ENCODE measurements around the gene MAT2A. TPM values are rescaled to one million over a fixed set of nuclear protein-coding genes. Genes with fewer than 3 reads are reported as not detected.

Gene MAT2A
- total RNA-seq, 3 donors from 2014 or later (not counting 1 experiment from before 2014, with no cell fraction given): 116 to 141 (median 135) TPM

- H3K4me3 Mint-ChIP-seq: peak overlapping the region; percentile 13
- no peak for DNase-seq
- H3K27ac Mint-ChIP-seq: peak overlapping the region; percentile 45 to 85
- H3K27me3 ChIP-seq (ENCODE audit: control insufficient read depth, insufficient read depth, low read length): no peaks in the 10 kb centered on the region
- H3K36me3 ChIP-seq (ENCODE audit: control insufficient read depth, insufficient read depth, low read length): peaks cover 16% of the 10 kb centered on the region
- TF ChIP-seq, protein P1, sequence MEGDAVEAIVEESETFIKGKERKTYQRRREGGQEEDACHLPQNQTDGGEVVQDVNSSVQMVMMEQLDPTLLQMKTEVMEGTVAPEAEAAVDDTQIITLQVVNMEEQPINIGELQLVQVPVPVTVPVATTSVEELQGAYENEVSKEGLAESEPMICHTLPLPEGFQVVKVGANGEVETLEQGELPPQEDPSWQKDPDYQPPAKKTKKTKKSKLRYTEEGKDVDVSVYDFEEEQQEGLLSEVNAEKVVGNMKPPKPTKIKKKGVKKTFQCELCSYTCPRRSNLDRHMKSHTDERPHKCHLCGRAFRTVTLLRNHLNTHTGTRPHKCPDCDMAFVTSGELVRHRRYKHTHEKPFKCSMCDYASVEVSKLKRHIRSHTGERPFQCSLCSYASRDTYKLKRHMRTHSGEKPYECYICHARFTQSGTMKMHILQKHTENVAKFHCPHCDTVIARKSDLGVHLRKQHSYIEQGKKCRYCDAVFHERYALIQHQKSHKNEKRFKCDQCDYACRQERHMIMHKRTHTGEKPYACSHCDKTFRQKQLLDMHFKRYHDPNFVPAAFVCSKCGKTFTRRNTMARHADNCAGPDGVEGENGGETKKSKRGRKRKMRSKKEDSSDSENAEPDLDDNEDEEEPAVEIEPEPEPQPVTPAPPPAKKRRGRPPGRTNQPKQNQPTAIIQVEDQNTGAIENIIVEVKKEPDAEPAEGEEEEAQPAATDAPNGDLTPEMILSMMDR (IDR thresholded peaks at IDR 0.05): no peak
- intact Hi-C loops (cut with micrococcal nuclease): no loop called here
- H3K9me3 Mint-ChIP-seq: no peaks in the 10 kb centered on the region
- no peaks in the 10 kb centered on the region for H3K36me3 Mint-ChIP-seq
- peaks cover 49 to 61% of the 10 kb centered on the region in 2 donors for H3K4me1 Mint-ChIP-seq
- ATAC-seq: no peak
- H3K4me3 ChIP-seq (ENCODE audit: low read length): no peak overlapping the region
- H3K27me3 Mint-ChIP-seq (ENCODE audit: low read depth in 2 of 2): no peaks in the 10 kb centered on the region
- no peaks in the 10 kb centered on the region for H3K9me3 ChIP-seq (ENCODE audit: control insufficient read depth, insufficient read depth, low read length)
- no peak overlapping the region for H3K27ac ChIP-seq (ENCODE audit: low read length)
- 83% methylated on average over 1 of the region's 1 CpG for WGBS (ENCODE audit: insufficient coverage)
- peaks cover 47% of the 10 kb centered on the region for H3K4me1 ChIP-seq (ENCODE audit: control insufficient read depth, insufficient read depth, low read length)
Measured at GRCh38 chr2:85582492-85582891, 43.5 kb downstream of the MAT2A start.

DNA sequence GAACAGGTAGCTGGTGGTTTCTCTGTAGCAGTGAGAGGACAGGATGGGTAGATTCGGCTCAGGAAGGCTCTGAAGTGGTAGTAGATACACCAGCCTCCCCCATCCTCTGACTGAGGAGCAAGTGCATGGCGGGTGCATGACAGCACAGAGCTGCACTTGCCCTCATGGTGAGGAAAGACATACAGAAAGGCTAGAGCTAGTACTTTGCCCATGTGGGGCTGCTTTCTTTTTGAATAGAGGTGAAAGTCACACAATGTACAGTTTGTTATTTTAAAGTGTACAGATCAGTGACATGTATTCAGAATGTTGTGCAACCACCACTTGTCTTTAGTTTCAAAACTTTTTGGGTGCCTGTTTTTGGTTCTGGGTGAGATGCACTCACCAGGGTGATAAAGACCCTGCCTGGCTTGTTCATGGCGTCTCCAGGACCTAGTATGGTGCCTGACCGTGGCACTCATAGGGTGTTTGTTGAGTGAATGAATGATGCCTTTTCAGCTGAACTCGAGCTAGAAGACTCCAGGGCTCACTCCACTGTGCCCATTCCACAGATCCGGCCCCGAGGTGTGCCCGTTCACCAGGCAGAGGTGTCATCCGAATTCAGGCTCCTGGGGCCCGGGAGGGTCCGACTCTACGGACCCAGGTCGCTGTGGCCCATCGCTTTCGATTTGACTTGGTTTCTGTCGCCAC is 44.8 kb downstream of the MAT2A start:
- Histone ChIP-seq H3K27ac (ENCODE audit: low read length) (peak overlapping the region; percentile 79), H3K4me3 (ENCODE audit: low read length) (peak overlapping the region; percentile 58), H3K4me1 (ENCODE audit: control insufficient read depth, insufficient read depth, low read length) (peaks cover 46% of the 10 kb centered on the region), H3K9me3 (ENCODE audit: control insufficient read depth, insufficient read depth, low read length) (no peaks in the 10 kb centered on the region), H3K36me3 (ENCODE audit: control insufficient read depth, insufficient read depth, low read length) (peaks cover 16% of the 10 kb centered on the region), H3K27me3 (ENCODE audit: control insufficient read depth, insufficient read depth, low read length) (no peaks in the 10 kb centered on the region)
- H3K27me3 Mint-ChIP-seq (ENCODE audit: low read depth in 2 of 2): no peaks in the 10 kb centered on the region
- intact Hi-C loops (cut with micrococcal nuclease): no loop called here
- H3K9me3 Mint-ChIP-seq: no peaks in the 10 kb centered on the region
- no peaks in the 10 kb centered on the region for H3K36me3 Mint-ChIP-seq
- peaks cover 42 to 59% of the 10 kb centered on the region in 2 donors for H3K4me1 Mint-ChIP-seq
- WGBS (ENCODE audit: insufficient coverage): 16% methylated on average over 16 of the region's 16 CpGs
- peak overlapping the region; percentile 85 to 87 for H3K27ac Mint-ChIP-seq
- TF ChIP-seq, protein P1 (IDR thresholded peaks at IDR 0.05): no peak
- peak; percentile 30 to 57 (median 42) for ATAC-seq
- peak; percentile 44 to 63 for DNase-seq
- H3K4me3 Mint-ChIP-seq: peak overlapping the region; percentile 88

- Histone ChIP-seq H3K9me3 (ENCODE audit: control insufficient read depth, insufficient read depth, low read length) (no peaks in the 10 kb centered on the region), H3K27ac (ENCODE audit: low read length) (peak within 1 kb of the TSS; percentile 79), H3K36me3 (ENCODE audit: control insufficient read depth, insufficient read depth, low read length) (peaks cover 16% of the 10 kb centered on the region), H3K27me3 (ENCODE audit: control insufficient read depth, insufficient read depth, low read length) (no peaks in the 10 kb centered on the region), H3K4me3 (ENCODE audit: low read length) (peak within 1 kb of the TSS; percentile 65), H3K4me1 (ENCODE audit: control insufficient read depth, insufficient read depth, low read length) (peaks cover 40% of the 10 kb centered on the region)
- ATAC-seq: peak; percentile 74 to 80 (median 76)
- peak in 1 of 2 donors; percentile 71 for DNase-seq
- WGBS (ENCODE audit: insufficient coverage): 6% methylated on average over 52 of the region's 52 CpGs
- TF ChIP-seq, protein P1 (IDR thresholded peaks at IDR 0.05): no peak
- peaks cover 38 to 55% of the 10 kb centered on the region in 2 donors for H3K4me1 Mint-ChIP-seq
- peak within 1 kb of the TSS; percentile 88 for H3K4me3 Mint-ChIP-seq
- H3K27ac Mint-ChIP-seq: peak within 1 kb of the TSS; percentile 85 to 87
- H3K27me3 Mint-ChIP-seq (ENCODE audit: low read depth in 2 of 2): no peaks in the 10 kb centered on the region
- H3K36me3 Mint-ChIP-seq: no peaks in the 10 kb centered on the region
- H3K9me3 Mint-ChIP-seq: no peaks in the 10 kb centered on the region
- intact Hi-C loops (cut with micrococcal nuclease): no loop called here
Measured at GRCh38 chr2:85584354-85584856, 45.4 kb downstream of the MAT2A start, which contains the start of gene VAMP5. Gene VAMP5, plus strand, starts transcription at chr2:85584431. Its CDS starts 60 bp downstream, at chr2:85584491.

All from natural killer cell (primary cell).